GM23338 (cell line): Measurements from ENCODE around the gene MSANTD7. TPM values are rescaled to one million over a fixed set of nuclear protein-coding genes. Genes with fewer than 3 reads are reported as not detected.

Source experiments
- ATAC-seq: fragments of 200-7000 bp; cut with Tn5 transposase; 3 replicates; pipeline ENCODE4 v1.9.1; 2020
- DNase-seq: peaks from one replicate; pipeline ENCODE4 v3.0.0-alpha.2; 2015; ENCODE audit warnings: low spot score
- H2AFZ ChIP-seq: fragments of 200-600 bp; sonication (generic); 2 replicates; pipeline ENCODE4 v1.8.0; 2016; ENCODE audit warnings: antibody characterized with exemption, mild to moderate bottlenecking, moderate library complexity
- H3F3A ChIP-seq: fragments of 200-600 bp; sonication (generic); replicated peaks from 2 replicates; pipeline ENCODE4 v1.8.0; 2017; ENCODE audit warnings: antibody characterized with exemption, mixed run types, low read depth
- H3K27ac ChIP-seq: fragments of 200-600 bp; sonication (generic); 2 replicates; pipeline ENCODE4 v1.6.1; 2016; ENCODE audit warnings: low read depth
- H3K27me3 ChIP-seq: fragments of 200-600 bp; sonication (generic); 2 replicates; pipeline ENCODE4 v1.8.0; 2016; ENCODE audit warnings: mild to moderate bottlenecking, mixed run types, moderate library complexity; ENCODE audit not compliant: insufficient read depth
- H3K36me3 ChIP-seq: fragments of 200-600 bp; sonication (generic); 2 replicates; pipeline ENCODE4 v1.8.0; 2016; ENCODE audit warnings: mild to moderate bottlenecking; ENCODE audit not compliant: insufficient read depth
- H3K4me1 ChIP-seq: fragments of 200-600 bp; sonication (generic); 2 replicates; pipeline ENCODE4 v1.8.0; 2016; ENCODE audit warnings: mild to moderate bottlenecking, moderate library complexity; ENCODE audit not compliant: insufficient read depth
- H3K4me2 ChIP-seq: fragments of 200-600 bp; sonication (generic); 2 replicates; pipeline ENCODE4 v1.7.1; 2017; ENCODE audit warnings: mixed run types
- H3K4me3 ChIP-seq: fragments of 200-600 bp; sonication (generic); 2 replicates; pipeline ENCODE4 v1.6.1; 2016; ENCODE audit warnings: mixed run types
- H3K79me2 ChIP-seq: fragments of 200-600 bp; sonication (generic); replicated peaks from 2 replicates; pipeline ENCODE4 v1.8.0; 2017; ENCODE audit warnings: mild to moderate bottlenecking; ENCODE audit not compliant: insufficient read depth
- H3K9me2 ChIP-seq: fragments of 200-600 bp; sonication (generic); 2 replicates; pipeline ENCODE4 v1.8.0; 2017; ENCODE audit not compliant: insufficient read depth
- H4K20me1 ChIP-seq: fragments of 200-600 bp; sonication (generic); replicated peaks from 2 replicates; pipeline ENCODE4 v1.8.0; 2017; ENCODE audit warnings: mild to moderate bottlenecking; ENCODE audit not compliant: insufficient read depth
- H3K27ac Mint-ChIP-seq: 2 replicates; pipeline ENCODE4 v1.8.0; 2020; ENCODE audit warnings: inconsistent platforms, mild to moderate bottlenecking, moderate library complexity, mixed read lengths
- H3K27me3 Mint-ChIP-seq: 3 replicates; pipeline ENCODE4 v1.8.0; 2022; ENCODE audit warnings: low read depth, mild to moderate bottlenecking, moderate library complexity, mixed read lengths, inconsistent platforms; ENCODE audit not compliant: insufficient read depth, poor library complexity
- H3K36me3 Mint-ChIP-seq: 3 replicates; pipeline ENCODE4 v1.8.0; 2021; ENCODE audit warnings: low read depth, mild to moderate bottlenecking, inconsistent platforms, moderate library complexity, mixed read lengths
- H3K4me1 Mint-ChIP-seq: 3 replicates; pipeline ENCODE4 v1.8.0; 2020; ENCODE audit warnings: mild to moderate bottlenecking, inconsistent platforms, mixed read lengths
- H3K4me3 Mint-ChIP-seq: 3 replicates; pipeline ENCODE4 v1.8.0; 2021; ENCODE audit warnings: moderate library complexity, mild to moderate bottlenecking, inconsistent platforms, mixed read lengths
- H3K9me3 Mint-ChIP-seq: 3 replicates; pipeline ENCODE4 v1.8.0; 2020; ENCODE audit warnings: moderate library complexity, mild to moderate bottlenecking, inconsistent platforms, mixed read lengths
- CREB1 ChIP-seq: fragments of 250-450 bp; sonication (Bioruptor Pico); IDR thresholded peaks from 2 replicates; pipeline ENCODE4 v1.5.0; 2020; ENCODE audit warnings: low read depth, mild to moderate bottlenecking, moderate library complexity
- EZH2 ChIP-seq: fragments of 200-600 bp; sonication (generic); IDR thresholded peaks from one replicate; pipeline ENCODE4 v1.8.0; 2017; ENCODE audit warnings: antibody characterized with exemption, mild to moderate bottlenecking, low read depth; ENCODE audit not compliant: unreplicated experiment
- JUNB ChIP-seq: IDR thresholded peaks from one replicate; pipeline ENCODE4 v1.6.1; 2016; ENCODE audit warnings: antibody characterized with exemption; ENCODE audit not compliant: unreplicated experiment
- NANOG ChIP-seq: IDR thresholded peaks from 2 replicates; pipeline ENCODE4 v1.6.1; 2016; ENCODE audit warnings: antibody characterized with exemption, borderline replicate concordance
- POLR2AphosphoS5 ChIP-seq: IDR thresholded peaks from 2 replicates; pipeline ENCODE4 v1.6.1; 2016; ENCODE audit warnings: antibody characterized with exemption, low read depth
- STAT1 ChIP-seq: IDR thresholded peaks from one replicate; pipeline ENCODE4 v1.6.1; 2016; ENCODE audit warnings: antibody characterized with exemption; ENCODE audit not compliant: unreplicated experiment
- ZNF331 ChIP-seq: fragments of 250-450 bp; sonication (Bioruptor Pico); IDR thresholded peaks from 2 replicates; pipeline ENCODE4 v1.5.0; 2020; ENCODE audit warnings: low read depth, mild to moderate bottlenecking, moderate library complexity
- polyA plus RNA-seq: library from polyadenylated mRNA; unstranded; fragments of >200 nt; fragmentation: Nextera tagmentation; extraction: Ambion mirVana; gene quantifications from 2 replicates; pipeline ENCODE4 v1.2.1, GENCODE V29; 2016
- total RNA-seq: library from RNA; depleted of rRNA; stranded (reverse); fragments of >200 nt; shearing (Covaris generic); gene quantifications from 2 replicates; pipeline ENCODE4 v1.2.3, GENCODE V29; 2014
- TF ChIP-seq, protein P1 (sequence below), 2 experiments: fragments of 200-600 bp in 1 of 2; sonication (generic) in 1 of 2; conservative IDR thresholded peaks; 2 replicates each; pipeline versions ENCODE4 v1.5.1 to v1.6.1; 2016 to 2017; ENCODE audit warnings: antibody characterized with exemption in 2 of 2, low read depth in 2 of 2, mild to moderate bottlenecking in 2 of 2, moderate library complexity in 1 of 2
- TF ChIP-seq, protein P2 (sequence below): IDR thresholded peaks from 2 replicates; pipeline ENCODE4 v1.6.1; 2016; ENCODE audit warnings: antibody characterized with exemption

MSANTD7 gene
- total and polyA plus RNA-seq, 2 experiments from 2014 or later = 5.3 to 19.8 TPM

DNA sequence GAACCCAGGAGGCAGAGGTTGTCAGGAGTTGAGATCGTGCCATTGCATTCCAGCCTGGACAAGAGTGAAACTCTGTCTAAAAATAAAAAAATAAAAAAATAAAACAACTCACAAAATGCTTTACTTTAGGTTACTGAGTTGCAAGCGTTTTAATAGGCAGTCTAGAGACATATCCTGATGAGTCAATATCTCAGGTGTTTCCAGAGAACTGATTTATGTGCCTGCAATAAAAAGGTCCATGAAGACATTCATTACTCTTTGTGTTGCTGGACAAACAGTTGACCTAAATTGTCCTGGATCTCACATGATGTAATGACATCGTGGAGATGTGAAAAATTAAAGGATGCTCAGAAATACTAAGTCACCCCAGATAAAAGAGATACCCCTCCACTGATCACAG, 31.8 kb upstream of the MSANTD7 start:
- Histone ChIP-seq H3K9me2 (no peaks in the 10 kb centered on the region), H3F3A (no peaks in the 10 kb centered on the region), H3K27ac (no peak overlapping the region), H3K36me3 (no peaks in the 10 kb centered on the region), H3K4me2 (no peak overlapping the region), H3K27me3 (no peaks in the 10 kb centered on the region), H3K79me2 (no peaks in the 10 kb centered on the region), H4K20me1 (no peaks in the 10 kb centered on the region), H3K4me3 (no peak overlapping the region), H2AFZ (no peak overlapping the region), H3K4me1 (no peaks in the 10 kb centered on the region)
- DNase-seq (no peak), ATAC-seq (no peak)
- H3K36me3 Mint-ChIP-seq = no peaks in the 10 kb centered on the region
- H3K9me3 Mint-ChIP-seq = no peaks in the 10 kb centered on the region; the same call in 2 of the 3 replicates
- peaks cover 2% of the 10 kb centered on the region for H3K27me3 Mint-ChIP-seq
- no peak overlapping the region for H3K4me3 Mint-ChIP-seq
- TF ChIP-seq EZH2 (no peak), POLR2AphosphoS5 (no peak), CREB1 (CRISPR knock-in tag) (no peak)
- TF ChIP-seq, protein P1, sequence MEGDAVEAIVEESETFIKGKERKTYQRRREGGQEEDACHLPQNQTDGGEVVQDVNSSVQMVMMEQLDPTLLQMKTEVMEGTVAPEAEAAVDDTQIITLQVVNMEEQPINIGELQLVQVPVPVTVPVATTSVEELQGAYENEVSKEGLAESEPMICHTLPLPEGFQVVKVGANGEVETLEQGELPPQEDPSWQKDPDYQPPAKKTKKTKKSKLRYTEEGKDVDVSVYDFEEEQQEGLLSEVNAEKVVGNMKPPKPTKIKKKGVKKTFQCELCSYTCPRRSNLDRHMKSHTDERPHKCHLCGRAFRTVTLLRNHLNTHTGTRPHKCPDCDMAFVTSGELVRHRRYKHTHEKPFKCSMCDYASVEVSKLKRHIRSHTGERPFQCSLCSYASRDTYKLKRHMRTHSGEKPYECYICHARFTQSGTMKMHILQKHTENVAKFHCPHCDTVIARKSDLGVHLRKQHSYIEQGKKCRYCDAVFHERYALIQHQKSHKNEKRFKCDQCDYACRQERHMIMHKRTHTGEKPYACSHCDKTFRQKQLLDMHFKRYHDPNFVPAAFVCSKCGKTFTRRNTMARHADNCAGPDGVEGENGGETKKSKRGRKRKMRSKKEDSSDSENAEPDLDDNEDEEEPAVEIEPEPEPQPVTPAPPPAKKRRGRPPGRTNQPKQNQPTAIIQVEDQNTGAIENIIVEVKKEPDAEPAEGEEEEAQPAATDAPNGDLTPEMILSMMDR (conservative IDR thresholded peaks at IDR 0.05; ENCODE audit: low read depth in 2 of 2) = no peak
- TF ChIP-seq, protein P2, sequence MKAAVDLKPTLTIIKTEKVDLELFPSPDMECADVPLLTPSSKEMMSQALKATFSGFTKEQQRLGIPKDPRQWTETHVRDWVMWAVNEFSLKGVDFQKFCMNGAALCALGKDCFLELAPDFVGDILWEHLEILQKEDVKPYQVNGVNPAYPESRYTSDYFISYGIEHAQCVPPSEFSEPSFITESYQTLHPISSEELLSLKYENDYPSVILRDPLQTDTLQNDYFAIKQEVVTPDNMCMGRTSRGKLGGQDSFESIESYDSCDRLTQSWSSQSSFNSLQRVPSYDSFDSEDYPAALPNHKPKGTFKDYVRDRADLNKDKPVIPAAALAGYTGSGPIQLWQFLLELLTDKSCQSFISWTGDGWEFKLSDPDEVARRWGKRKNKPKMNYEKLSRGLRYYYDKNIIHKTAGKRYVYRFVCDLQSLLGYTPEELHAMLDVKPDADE = no peak
- no peak overlapping the region for H3K27ac Mint-ChIP-seq
- H3K4me1 Mint-ChIP-seq = peaks cover 3% of the 10 kb centered on the region; the same call in 2 of the 3 replicates

DNA sequence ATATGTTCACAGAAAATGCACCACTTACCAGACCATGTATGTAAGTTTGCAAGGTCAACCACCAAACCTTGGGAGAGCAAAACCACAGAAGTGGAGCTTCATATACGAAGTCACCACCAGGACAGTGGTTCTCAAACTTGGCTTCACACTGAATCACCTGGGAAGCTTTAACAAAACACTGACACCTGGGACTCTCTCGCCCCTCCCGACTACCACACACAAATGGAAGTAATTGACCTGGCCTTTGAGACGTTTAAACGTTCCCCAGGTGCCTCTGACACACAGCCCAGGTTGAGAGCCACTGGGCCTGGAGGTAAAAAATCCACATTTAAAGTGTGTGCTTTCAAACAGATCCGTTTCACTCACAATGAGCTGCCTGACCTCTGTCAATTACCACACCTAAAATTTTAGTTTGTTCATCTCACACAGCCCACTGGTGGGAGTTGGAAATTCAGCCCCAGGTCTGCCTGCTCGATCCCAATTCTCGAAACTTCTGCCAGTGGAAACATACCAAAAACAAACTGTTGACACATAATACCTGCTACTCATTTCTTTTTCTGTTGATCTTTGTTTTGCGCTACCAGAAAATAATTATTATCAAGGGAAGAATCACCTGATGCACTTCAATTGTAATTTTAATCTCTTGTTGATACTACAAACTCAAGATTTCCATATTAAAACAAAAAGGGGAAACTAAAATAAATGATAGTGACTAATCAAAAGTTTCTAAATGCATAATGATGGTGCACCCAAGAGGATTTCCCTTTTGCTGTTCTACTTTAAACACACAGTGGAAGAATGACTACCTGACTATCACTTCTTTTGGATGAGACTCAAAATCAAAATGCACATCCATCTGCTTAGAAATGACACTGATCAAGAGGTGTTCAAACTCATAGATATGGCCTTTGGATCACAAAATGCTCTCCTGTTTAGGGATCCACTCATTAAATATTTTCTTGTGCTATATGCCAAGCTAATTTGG, 26.8 kb upstream of the MSANTD7 start:
- TF ChIP-seq JUNB (no peak), STAT1 (no peak), ZNF331 (CRISPR knock-in tag) (no peak), NANOG (no peak)
- TF ChIP-seq, protein P1 (conservative IDR thresholded peaks at IDR 0.05; ENCODE audit: low read depth in 2 of 2) = no peak
- TF ChIP-seq, protein P2 = no peak
- H3K27ac Mint-ChIP-seq = no peak overlapping the region; the same call in none of the 2 replicates
- no peaks in the 10 kb centered on the region for H3K27me3 Mint-ChIP-seq
- Histone ChIP-seq H3K4me1 (no peaks in the 10 kb centered on the region), H4K20me1 (no peaks in the 10 kb centered on the region), H3K4me2 (no peak overlapping the region), H2AFZ (no peak overlapping the region; the same call in 1 of the 2 replicates), H3K9me2 (no peaks in the 10 kb centered on the region), H3K27me3 (no peaks in the 10 kb centered on the region), H3K79me2 (no peaks in the 10 kb centered on the region), H3K4me3 (no peak overlapping the region), H3F3A (no peaks in the 10 kb centered on the region), H3K27ac (no peak overlapping the region), H3K36me3 (no peaks in the 10 kb centered on the region)
- H3K4me3 Mint-ChIP-seq = no peak overlapping the region
- peaks cover 5% of the 10 kb centered on the region; the same call in 2 of the 3 replicates for H3K4me1 Mint-ChIP-seq
- H3K9me3 Mint-ChIP-seq = no peaks in the 10 kb centered on the region; the same call in 2 of the 3 replicates
- DNase-seq (peak; percentile 25), ATAC-seq (peak; percentile 50; the same call in 2 of the 3 replicates)
- no peaks in the 10 kb centered on the region for H3K36me3 Mint-ChIP-seq
